CD14-positive monocyte (primary cell): ENCODE data around the gene GRM8. TPM values are rescaled to one million over a fixed set of nuclear protein-coding genes. Genes with fewer than 3 reads are reported as not detected.

Source experiments
- DNase-seq, 3 donors: peaks; one replicate each; pipeline ENCODE4 v3.0.0-alpha.2; 2011 to 2022
- H2AFZ ChIP-seq: 2 replicates; pipeline ENCODE4 v1.6.0; 2012; ENCODE audit warnings: mild to moderate bottlenecking, low read depth, low read length, inconsistent platforms; ENCODE audit not compliant: insufficient read depth, poor library complexity, severe bottlenecking
- H3K27ac ChIP-seq, 2 donors: 1 replicate in 1 of 2; 2 replicates in 1 of 2; pipeline ENCODE4 v1.5.1; 2012 to 2013; ENCODE audit warnings: low read length in 2 of 2, control low read depth in 1 of 2, inconsistent platforms in 1 of 2, low read depth in 1 of 2, mild to moderate bottlenecking in 1 of 2
- H3K27me3 ChIP-seq, 2 donors: one replicate each; pipeline versions ENCODE4 v1.6.0 to v1.6.1; 2011 to 2013; ENCODE audit warnings: low read length in 2 of 2; ENCODE audit not compliant: control insufficient read depth in 2 of 2, insufficient read depth in 2 of 2
- H3K36me3 ChIP-seq, 2 donors: replicated peaks in 1 of 2; 1 replicate in 1 of 2; 2 replicates in 1 of 2; pipeline versions ENCODE4 v1.5.1 to v1.6.1; 2012 to 2013; ENCODE audit warnings: low read length in 2 of 2, control low read depth in 1 of 2, inconsistent platforms in 1 of 2, mild to moderate bottlenecking in 1 of 2; ENCODE audit not compliant: insufficient read depth in 2 of 2, control insufficient read depth in 1 of 2
- H3K4me1 ChIP-seq, 2 donors: 1 replicate in 1 of 2; 2 replicates in 1 of 2; pipeline versions ENCODE4 v1.5.1 to v1.6.1; 2012 to 2013; ENCODE audit warnings: low read length in 2 of 2, control low read depth in 1 of 2, inconsistent platforms in 1 of 2, mild to moderate bottlenecking in 1 of 2, moderate library complexity in 1 of 2; ENCODE audit not compliant: insufficient read depth in 2 of 2, control insufficient read depth in 1 of 2
- H3K4me2 ChIP-seq: replicated peaks from 2 replicates; pipeline ENCODE3; 2012; ENCODE audit warnings: low read length, moderate library complexity, mild to moderate bottlenecking; ENCODE audit not compliant: poor library complexity, severe bottlenecking; ENCODE audit errors: extremely low read depth
- H3K4me3 ChIP-seq, 3 experiments: fragments of 200-600 bp in 1 of 3; sonication (generic) in 1 of 3; replicated peaks in 1 of 3; 1 replicate in 2 of 3; 2 replicates in 1 of 3; pipeline ENCODE4 v1.5.1; 2011 to 2013; ENCODE audit warnings: low read length in 3 of 3, mild to moderate bottlenecking in 3 of 3, control low read depth in 2 of 3, low read depth in 2 of 3, inconsistent platforms in 1 of 3, moderate library complexity in 1 of 3
- H3K79me2 ChIP-seq: 2 replicates; pipeline ENCODE4 v1.6.0; 2012; ENCODE audit warnings: mild to moderate bottlenecking, control low read depth, inconsistent platforms, low read length, moderate library complexity; ENCODE audit not compliant: insufficient read depth
- H3K9ac ChIP-seq: 2 replicates; pipeline ENCODE4 v1.6.0; 2017; ENCODE audit warnings: low read length, mild to moderate bottlenecking; ENCODE audit not compliant: insufficient read depth, poor library complexity, severe bottlenecking
- H3K9me3 ChIP-seq, 2 donors: replicated peaks in 1 of 2; 1 replicate in 1 of 2; 2 replicates in 1 of 2; pipeline versions ENCODE4 v1.5.1 to v1.6.1; 2012 to 2013; ENCODE audit warnings: low read length in 2 of 2, control low read depth in 1 of 2; ENCODE audit not compliant: control insufficient read depth in 1 of 2, insufficient read depth in 1 of 2
- H4K20me1 ChIP-seq: 2 replicates; pipeline ENCODE4 v1.6.0; 2012; ENCODE audit warnings: mild to moderate bottlenecking, low read length, control low read depth, moderate library complexity; ENCODE audit not compliant: insufficient read depth
- H3K27ac Mint-ChIP-seq, 7 donors: one replicate each; pipeline ENCODE4 v1.8.0; 2020; ENCODE audit warnings: mild to moderate bottlenecking in 7 of 7, mixed read lengths in 7 of 7, moderate library complexity in 6 of 7, inconsistent platforms in 2 of 7
- H3K27me3 Mint-ChIP-seq, 3 donors: one replicate each; pipeline ENCODE4 v1.8.0; 2021 to 2022; ENCODE audit warnings: low read depth in 3 of 3, mild to moderate bottlenecking in 3 of 3, mixed read lengths in 3 of 3, moderate library complexity in 3 of 3, inconsistent platforms in 1 of 3
- H3K36me3 Mint-ChIP-seq, 2 donors: one replicate each; pipeline ENCODE4 v1.8.0; 2020; ENCODE audit warnings: mixed read lengths in 2 of 2, inconsistent platforms in 1 of 2, mild to moderate bottlenecking in 1 of 2
- H3K4me1 Mint-ChIP-seq: one replicate; pipeline ENCODE4 v1.8.0; 2020; ENCODE audit warnings: mild to moderate bottlenecking, mixed read lengths
- H3K4me3 Mint-ChIP-seq, 2 donors: one replicate each; pipeline ENCODE4 v1.8.0; 2020; ENCODE audit warnings: mild to moderate bottlenecking in 2 of 2, mixed read lengths in 2 of 2, moderate library complexity in 1 of 2
- H3K9me3 Mint-ChIP-seq, 7 donors: one replicate each; pipeline ENCODE4 v1.8.0; 2020 to 2022; ENCODE audit warnings: mixed read lengths in 7 of 7, mild to moderate bottlenecking in 6 of 7, moderate library complexity in 6 of 7, inconsistent platforms in 2 of 7
- WGBS: methylation state at CpG from one replicate; pipeline ENCODE4 v1.1.5; 2013; ENCODE audit warnings: missing lambda C conversion rate; ENCODE audit not compliant: insufficient coverage; 5-methylcytosine and 5-hydroxymethylcytosine counted together
- intact Hi-C, 2 donors: fragments of 100-400 bp; cut with micrococcal nuclease; formaldehyde crosslinking; loops; one replicate each; pipeline versions ENCODE4 v1.15.0 to v1.15.1; 2023
- polyA plus RNA-seq, 3 donors: library from polyadenylated mRNA; depleted of rRNA in 1 of 3; unstranded in 2 of 3; stranded (reverse) in 1 of 3; fragments of 300-500 nt in 2 of 3; fragments of >200 nt in 1 of 3; fragmentation: Illumina TruSeq in 2 of 3; gene quantifications; 1 replicate in 2 of 3; 2 replicates in 1 of 3; pipeline ENCODE4 v1.2.3, GENCODE V29; 2012 to 2021
- TF ChIP-seq, protein P1 (sequence below): fragments of 200-600 bp; IDR thresholded peaks from one replicate; pipeline ENCODE4 v1.8.0; 2022; ENCODE audit warnings: antibody characterized with exemption, mild to moderate bottlenecking

GRM8 gene
- polyA plus RNA-seq, 3 donors, result not detected

DNA sequence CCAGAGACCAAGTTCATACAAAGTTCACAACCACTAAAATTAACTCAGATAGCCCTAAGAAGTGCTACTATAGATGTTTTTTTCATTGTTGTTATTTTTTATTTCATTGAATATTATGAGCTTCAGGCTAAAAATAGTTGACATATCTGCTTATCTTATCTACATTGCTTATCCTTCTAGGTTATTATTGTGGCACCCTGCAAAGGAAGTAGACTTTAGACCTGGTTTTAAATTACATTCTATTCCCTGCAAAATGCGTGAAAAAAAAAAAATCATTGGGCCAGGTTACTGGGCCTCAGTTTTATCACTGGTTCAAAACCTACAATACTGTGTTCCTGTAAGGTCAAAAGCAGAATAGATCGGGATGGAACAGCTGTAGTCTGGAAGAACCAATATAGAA lies 811.0 kb downstream of the GRM8 start:
- Histone ChIP-seq H2AFZ (no peak overlapping the region), H3K27ac (no peak overlapping the region), H4K20me1 (no peaks in the 10 kb centered on the region), H3K27me3 (no peaks in the 10 kb centered on the region), H3K4me2 (no peak overlapping the region), H3K79me2 (no peaks in the 10 kb centered on the region), H3K36me3 (no peaks in the 10 kb centered on the region), H3K9ac (no peak overlapping the region), H3K9me3 (peaks cover 0 to 6% of the 10 kb centered on the region in 2 donors), H3K4me1 (no peaks in the 10 kb centered on the region), H3K4me3 (no peak overlapping the region)
- intact Hi-C loops, result no loop called here
- peaks cover 0 to 2% (median 0%) of the 10 kb centered on the region in 7 donors for H3K9me3 Mint-ChIP-seq
- no peaks in the 10 kb centered on the region for H3K4me1 Mint-ChIP-seq
- no peaks in the 10 kb centered on the region for H3K27me3 Mint-ChIP-seq
- TF ChIP-seq, protein P1, sequence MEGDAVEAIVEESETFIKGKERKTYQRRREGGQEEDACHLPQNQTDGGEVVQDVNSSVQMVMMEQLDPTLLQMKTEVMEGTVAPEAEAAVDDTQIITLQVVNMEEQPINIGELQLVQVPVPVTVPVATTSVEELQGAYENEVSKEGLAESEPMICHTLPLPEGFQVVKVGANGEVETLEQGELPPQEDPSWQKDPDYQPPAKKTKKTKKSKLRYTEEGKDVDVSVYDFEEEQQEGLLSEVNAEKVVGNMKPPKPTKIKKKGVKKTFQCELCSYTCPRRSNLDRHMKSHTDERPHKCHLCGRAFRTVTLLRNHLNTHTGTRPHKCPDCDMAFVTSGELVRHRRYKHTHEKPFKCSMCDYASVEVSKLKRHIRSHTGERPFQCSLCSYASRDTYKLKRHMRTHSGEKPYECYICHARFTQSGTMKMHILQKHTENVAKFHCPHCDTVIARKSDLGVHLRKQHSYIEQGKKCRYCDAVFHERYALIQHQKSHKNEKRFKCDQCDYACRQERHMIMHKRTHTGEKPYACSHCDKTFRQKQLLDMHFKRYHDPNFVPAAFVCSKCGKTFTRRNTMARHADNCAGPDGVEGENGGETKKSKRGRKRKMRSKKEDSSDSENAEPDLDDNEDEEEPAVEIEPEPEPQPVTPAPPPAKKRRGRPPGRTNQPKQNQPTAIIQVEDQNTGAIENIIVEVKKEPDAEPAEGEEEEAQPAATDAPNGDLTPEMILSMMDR, result no peak
- no peak overlapping the region for H3K4me3 Mint-ChIP-seq
- no peak overlapping the region for H3K27ac Mint-ChIP-seq
- DNase-seq, result no peak
- no peaks in the 10 kb centered on the region for H3K36me3 Mint-ChIP-seq
- WGBS, result 100% methylated on average over 1 of the region's 2 CpGs

DNA sequence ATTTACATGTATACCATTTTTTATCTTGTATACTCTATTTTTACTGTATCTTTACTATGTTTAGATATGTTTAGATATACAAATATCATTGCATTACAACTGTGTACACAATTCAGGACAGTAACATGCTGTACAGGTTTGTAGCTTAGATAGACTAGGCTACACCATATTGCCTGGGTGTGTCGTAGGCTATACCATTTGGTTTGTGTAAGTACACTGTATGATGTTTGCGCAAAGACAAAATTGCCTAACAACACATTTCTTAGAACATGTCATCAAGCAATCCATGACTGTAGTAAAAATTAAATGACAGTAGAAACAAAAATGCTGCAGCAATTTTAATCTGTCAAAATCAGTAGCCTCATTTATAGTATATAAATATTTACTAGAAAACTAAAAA lies 812.2 kb downstream of the GRM8 start:
- TF ChIP-seq, protein P1, result no peak
- H3K27ac Mint-ChIP-seq, result no peak overlapping the region
- whole genome bisulfite sequencing, result no CpG with 5 or more reads among the region's 2 CpGs
- Histone ChIP-seq H3K4me1 (no peaks in the 10 kb centered on the region), H4K20me1 (no peaks in the 10 kb centered on the region), H3K36me3 (no peaks in the 10 kb centered on the region), H3K27me3 (no peaks in the 10 kb centered on the region), H3K27ac (no peak overlapping the region), H3K9ac (no peak overlapping the region), H3K4me2 (no peak overlapping the region), H3K4me3 (no peak overlapping the region), H2AFZ (no peak overlapping the region), H3K9me3 (no peaks in the 10 kb centered on the region), H3K79me2 (no peaks in the 10 kb centered on the region)
- intact Hi-C loops, result no loop called here
- H3K4me1 Mint-ChIP-seq, result no peaks in the 10 kb centered on the region
- no peak overlapping the region for H3K4me3 Mint-ChIP-seq
- no peaks in the 10 kb centered on the region for H3K36me3 Mint-ChIP-seq
- peaks cover 0 to 2% (median 0%) of the 10 kb centered on the region in 7 donors for H3K9me3 Mint-ChIP-seq
- no peaks in the 10 kb centered on the region for H3K27me3 Mint-ChIP-seq
- DNase-seq, result no peak
